ENCODE measurements around the gene TERT. TPM values are rescaled to one million over a fixed set of nuclear protein-coding genes. Genes with fewer than 3 reads are reported as not detected.

The TERT gene
- total and polyA plus RNA-seq, 2 experiments from 2014 or later = not detected

DNA sequence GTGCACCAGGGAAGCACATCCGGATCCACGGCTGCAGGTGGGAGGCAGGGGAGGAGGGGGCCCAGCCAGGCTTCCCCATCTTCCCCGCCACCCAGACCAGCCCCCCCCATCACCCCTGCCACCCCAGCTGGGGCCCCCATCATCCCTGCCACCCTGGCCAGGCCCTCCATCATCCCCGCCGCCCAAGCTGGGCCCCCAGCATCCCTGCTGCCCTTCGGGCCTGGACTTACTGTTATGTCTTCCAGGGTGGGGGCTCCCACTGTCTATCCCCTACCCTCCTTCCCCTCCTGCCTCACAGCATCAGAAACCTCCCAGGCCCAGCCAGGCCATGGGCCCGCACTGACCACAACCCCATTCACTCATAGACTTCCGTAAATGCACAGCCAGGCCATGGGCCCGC, 42.2 kb downstream of the TERT start:
- Histone ChIP-seq H3K4me1 (ENCODE audit: insufficient read depth) (no peaks in the 10 kb centered on the region), H2AFZ (no peak overlapping the region), H3K4me3 (no peak overlapping the region), H4K20me1 (ENCODE audit: insufficient read depth) (no peaks in the 10 kb centered on the region), H3F3A (ENCODE audit: insufficient read depth) (no peaks in the 10 kb centered on the region), H3K9me2 (ENCODE audit: insufficient read depth) (no peaks in the 10 kb centered on the region), H3K79me2 (ENCODE audit: insufficient read depth) (no peaks in the 10 kb centered on the region), H3K4me2 (ENCODE audit: unreplicated experiment) (no peak overlapping the region), H3K9me3 (ENCODE audit: low read depth) (no peaks in the 10 kb centered on the region), H3K27me3 (replicated peaks; ENCODE audit: insufficient read depth) (no peaks in the 10 kb centered on the region), H3K9ac (no peak overlapping the region), H3K27ac (no peak overlapping the region), H3K36me3 (ENCODE audit: low read depth) (no peaks in the 10 kb centered on the region)
- no peak for DNase-seq
- no peak for TF ChIP-seq EZH2phosphoT487 (IDR thresholded peaks at IDR 0.05; ENCODE audit: insufficient read depth, low read depth)
- no peak for TF ChIP-seq EZH2 (IDR thresholded peaks at IDR 0.05; ENCODE audit: insufficient read depth, poor library complexity, severe bottlenecking)
- 54 to 62% methylated on average over 3 to 9 of the region's 9 CpGs for WGBS, 2 experiments (ENCODE audit: low coverage in 1 of 2, low lambda C conversion rate in 2 of 2, missing lambda C conversion rate in 2 of 2)
- in situ Hi-C loops (cut with MboI) = no loop called here

DNA sequence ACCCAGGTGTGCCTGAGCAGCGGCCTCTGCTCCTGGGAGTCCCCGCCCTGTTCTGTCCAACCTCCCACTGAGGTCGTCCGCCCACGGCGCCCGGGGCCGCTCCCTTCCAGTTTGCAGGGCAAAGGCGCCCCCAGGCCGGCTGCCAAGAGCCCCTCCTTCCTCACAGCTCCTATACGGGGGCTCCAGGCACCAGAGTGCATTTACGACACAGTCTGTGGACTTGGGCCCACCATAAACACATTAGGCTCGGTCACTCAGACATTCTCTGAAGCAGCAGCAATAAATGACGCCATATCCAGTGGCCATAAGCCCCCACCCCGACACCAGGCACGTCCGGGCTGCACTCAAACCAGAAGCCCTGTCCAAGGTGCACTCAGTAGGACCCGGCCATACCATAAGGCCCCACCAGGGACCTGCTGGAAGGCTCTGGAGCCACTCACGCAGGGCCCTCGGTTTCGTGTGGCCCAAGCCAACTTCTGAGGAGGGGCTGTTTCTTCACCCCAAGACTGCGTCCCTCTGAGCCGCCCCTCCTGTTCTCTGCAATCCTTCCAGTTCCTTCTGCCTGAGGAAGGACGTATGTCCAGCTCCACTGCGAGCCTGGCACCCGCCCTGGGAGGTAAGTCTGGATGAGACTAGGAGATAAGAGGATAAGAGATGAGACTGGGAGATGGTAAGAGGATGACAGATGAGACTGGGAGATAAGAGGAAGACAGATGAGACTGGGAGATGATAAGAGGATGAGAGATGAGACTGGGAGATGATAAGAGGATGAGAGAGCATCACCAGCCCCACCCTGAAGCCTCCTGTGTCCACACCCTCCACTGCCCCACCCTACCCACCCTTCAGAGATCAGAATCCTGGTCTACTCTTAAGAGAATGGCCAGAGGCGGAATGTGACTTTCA, 42.9 kb downstream of the TERT start:
- no peaks in the 10 kb centered on the region for H3K27me3 ChIP-seq (replicated peaks; ENCODE audit: insufficient read depth)
- TF ChIP-seq EZH2phosphoT487 (IDR thresholded peaks at IDR 0.05; ENCODE audit: insufficient read depth, low read depth) = no peak
- H3K9me2 ChIP-seq (ENCODE audit: insufficient read depth) = no peaks in the 10 kb centered on the region
- H3K9ac ChIP-seq = no peak overlapping the region
- no peak overlapping the region for H3K27ac ChIP-seq
- H3K4me1 ChIP-seq (ENCODE audit: insufficient read depth) = no peaks in the 10 kb centered on the region
- H3K4me3 ChIP-seq = no peak overlapping the region
- DNase-seq = no peak
- no peak overlapping the region for H3K4me2 ChIP-seq (ENCODE audit: unreplicated experiment)
- H3K79me2 ChIP-seq (ENCODE audit: insufficient read depth) = no peaks in the 10 kb centered on the region
- H3K36me3 ChIP-seq (ENCODE audit: low read depth) = no peaks in the 10 kb centered on the region
- in situ Hi-C loops (cut with MboI) = no loop called here
- WGBS, 2 experiments (ENCODE audit: low coverage in 1 of 2, low lambda C conversion rate in 2 of 2, missing lambda C conversion rate in 2 of 2) = 41 to 43% methylated on average over 22 to 27 of the region's 27 CpGs
- no peaks in the 10 kb centered on the region for H3K9me3 ChIP-seq (ENCODE audit: low read depth)
- no peaks in the 10 kb centered on the region for H4K20me1 ChIP-seq (ENCODE audit: insufficient read depth)
- no peaks in the 10 kb centered on the region for H3F3A ChIP-seq (ENCODE audit: insufficient read depth)
- H2AFZ ChIP-seq = no peak overlapping the region

DNA sequence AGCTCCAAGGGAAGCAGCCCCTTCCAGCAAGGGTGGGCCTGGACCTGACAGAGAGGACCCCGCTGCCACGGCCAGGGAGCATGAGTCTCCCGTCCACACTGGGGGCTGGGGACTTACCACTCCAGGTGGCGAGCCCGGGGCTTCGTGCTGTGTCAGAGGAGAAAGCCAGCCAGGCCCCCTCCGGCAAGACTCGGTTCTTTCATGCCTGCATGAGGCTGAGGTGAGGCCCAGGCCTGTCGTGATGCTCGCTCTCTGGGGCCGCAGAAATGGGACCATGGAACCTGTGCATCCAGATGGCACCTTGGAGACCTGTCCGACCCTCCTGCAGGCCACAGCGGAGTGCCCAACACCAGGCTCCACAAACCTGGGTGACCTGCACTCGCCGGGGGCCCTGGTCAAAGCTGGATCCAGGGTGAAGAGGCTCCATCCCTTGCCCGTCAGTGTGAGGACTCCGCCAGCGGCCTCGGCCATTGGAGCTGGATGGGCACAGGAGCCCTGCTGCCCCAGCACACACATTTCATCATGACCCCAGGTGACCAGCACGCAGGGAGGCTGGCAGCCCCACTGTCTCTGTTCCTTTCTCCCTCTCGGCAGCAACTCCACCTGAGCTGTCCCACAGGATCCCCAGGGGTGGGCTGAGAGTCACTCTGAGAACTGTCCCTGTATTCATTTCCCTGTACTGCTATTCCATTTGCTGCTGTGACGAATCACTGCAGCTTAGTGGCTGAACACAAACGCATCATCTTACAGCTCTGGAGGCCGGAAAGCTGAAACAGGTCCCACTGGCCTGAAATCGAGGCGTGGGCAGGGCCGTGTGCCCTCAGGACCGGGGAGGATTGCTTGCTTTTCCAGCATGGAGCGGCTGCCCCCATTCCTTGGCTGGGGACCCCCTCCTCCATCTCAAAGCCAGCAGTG, 45.2 kb downstream of the TERT start:
- DNase-seq = no peak
- Histone ChIP-seq H3K79me2 (ENCODE audit: insufficient read depth) (no peaks in the 10 kb centered on the region), H3K27ac (no peak overlapping the region), H3F3A (ENCODE audit: insufficient read depth) (no peaks in the 10 kb centered on the region), H3K4me1 (ENCODE audit: insufficient read depth) (no peaks in the 10 kb centered on the region), H4K20me1 (ENCODE audit: insufficient read depth) (no peaks in the 10 kb centered on the region), H3K36me3 (ENCODE audit: low read depth) (no peaks in the 10 kb centered on the region), H3K27me3 (replicated peaks; ENCODE audit: insufficient read depth) (no peaks in the 10 kb centered on the region), H3K4me3 (no peak overlapping the region), H3K4me2 (ENCODE audit: unreplicated experiment) (no peak overlapping the region), H2AFZ (no peak overlapping the region), H3K9me2 (ENCODE audit: insufficient read depth) (no peaks in the 10 kb centered on the region), H3K9ac (no peak overlapping the region), H3K9me3 (ENCODE audit: low read depth) (no peaks in the 10 kb centered on the region)
- TF ChIP-seq EZH2 (IDR thresholded peaks at IDR 0.05; ENCODE audit: insufficient read depth, poor library complexity, severe bottlenecking) (no peak), EZH2phosphoT487 (IDR thresholded peaks at IDR 0.05; ENCODE audit: insufficient read depth, low read depth) (no peak)
- in situ Hi-C loops (cut with MboI) = no loop called here
- WGBS, 2 experiments (ENCODE audit: low coverage in 1 of 2, low lambda C conversion rate in 2 of 2, missing lambda C conversion rate in 2 of 2) = 44 to 46% methylated on average over 29 of the region's 29 CpGs

DNA sequence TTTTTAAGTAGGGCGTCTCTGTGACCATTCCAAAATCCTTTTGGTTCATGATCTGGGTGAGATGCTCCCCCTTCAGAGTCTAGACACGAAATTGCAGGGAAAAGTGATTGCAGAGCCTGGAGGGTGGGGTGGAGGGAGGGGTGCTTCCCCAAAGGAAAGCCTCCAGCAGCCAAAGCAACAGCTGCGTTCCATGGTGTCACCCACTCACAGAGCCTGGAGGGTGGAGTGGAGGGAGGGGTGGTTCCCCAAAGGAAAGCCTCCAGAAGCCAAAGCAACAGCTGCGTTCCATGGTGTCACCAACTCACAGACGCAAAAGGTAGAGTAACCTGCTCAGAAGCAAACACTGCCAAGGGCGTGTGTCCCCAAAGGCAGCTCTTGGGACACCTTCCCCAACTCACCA, 47.1 kb downstream of the TERT start:
- no peaks in the 10 kb centered on the region for H3K9me2 ChIP-seq (ENCODE audit: insufficient read depth)
- H3K4me3 ChIP-seq = no peak overlapping the region
- no peaks in the 10 kb centered on the region for H3K27me3 ChIP-seq (replicated peaks; ENCODE audit: insufficient read depth)
- H3K27ac ChIP-seq = no peak overlapping the region
- 42 to 49% methylated on average over 6 of the region's 6 CpGs for WGBS, 2 experiments (ENCODE audit: low coverage in 1 of 2, low lambda C conversion rate in 2 of 2, missing lambda C conversion rate in 2 of 2)
- H4K20me1 ChIP-seq (ENCODE audit: insufficient read depth) = no peaks in the 10 kb centered on the region
- H3K4me2 ChIP-seq (ENCODE audit: unreplicated experiment) = no peak overlapping the region
- no peak for TF ChIP-seq EZH2 (IDR thresholded peaks at IDR 0.05; ENCODE audit: insufficient read depth, poor library complexity, severe bottlenecking)
- TF ChIP-seq EZH2phosphoT487 (IDR thresholded peaks at IDR 0.05; ENCODE audit: insufficient read depth, low read depth) = no peak
- no peak overlapping the region for H3K9ac ChIP-seq
- no peak for DNase-seq
- no peaks in the 10 kb centered on the region for H3K4me1 ChIP-seq (ENCODE audit: insufficient read depth)
- H3F3A ChIP-seq (ENCODE audit: insufficient read depth) = no peaks in the 10 kb centered on the region
- H3K79me2 ChIP-seq (ENCODE audit: insufficient read depth) = no peaks in the 10 kb centered on the region
- H3K9me3 ChIP-seq (ENCODE audit: low read depth) = no peaks in the 10 kb centered on the region
- no peak overlapping the region for H2AFZ ChIP-seq
- H3K36me3 ChIP-seq (ENCODE audit: low read depth) = no peaks in the 10 kb centered on the region
- in situ Hi-C loops (cut with MboI) = no loop called here
